ENCODE results near the gene GABRG3. TPM values are rescaled to one million over a fixed set of nuclear protein-coding genes. Genes with fewer than 3 reads are reported as not detected.
"Not testable (repeated sequence)": the region's sequence is repeated elsewhere in the genome, so short reads cannot be mapped to it uniquely, and the experiment has no call there.

GABRG3 gene
- total and polyA plus RNA-seq, 2 of the 4 experiments (the other 2 are of a cell fraction): not detected

- H3K4me2 ChIP-seq (ENCODE audit: low read depth, low read length): no peak overlapping the region
- no peaks in the 10 kb centered on the region for H3K4me1 ChIP-seq (ENCODE audit: control insufficient read depth, insufficient read depth, low read length)
- H4K5ac ChIP-seq (ENCODE audit: low read depth, low read length): no peak overlapping the region
- in situ Hi-C loops (cut with MboI; ENCODE audit: low sequenced_read_pairs) (no loop called here), dilution Hi-C loops (cut with HindIII; ENCODE audit: low sequenced_read_pairs, unreplicated experiment) (no loop called here), intact Hi-C loops (cut with micrococcal nuclease) (no loop called here)
- TF ChIP-seq MXI1 (IDR thresholded peaks at IDR 0.05; ENCODE audit: borderline replicate concordance, low read depth, low read length) (no peak), USF2 (IDR thresholded peaks at IDR 0.05; ENCODE audit: low read depth, low read length) (no peak), MAFK (IDR thresholded peaks at IDR 0.05; ENCODE audit: low read depth, low read length) (no peak), CEBPB (IDR thresholded peaks at IDR 0.05; ENCODE audit: low read depth, low read length) (no peak), FOS (IDR thresholded peaks at IDR 0.05; ENCODE audit: low read depth, low read length) (no peak), BHLHE40 (IDR thresholded peaks at IDR 0.05; ENCODE audit: low read depth, low read length) (no peak)
- TF ChIP-seq, protein P1, sequence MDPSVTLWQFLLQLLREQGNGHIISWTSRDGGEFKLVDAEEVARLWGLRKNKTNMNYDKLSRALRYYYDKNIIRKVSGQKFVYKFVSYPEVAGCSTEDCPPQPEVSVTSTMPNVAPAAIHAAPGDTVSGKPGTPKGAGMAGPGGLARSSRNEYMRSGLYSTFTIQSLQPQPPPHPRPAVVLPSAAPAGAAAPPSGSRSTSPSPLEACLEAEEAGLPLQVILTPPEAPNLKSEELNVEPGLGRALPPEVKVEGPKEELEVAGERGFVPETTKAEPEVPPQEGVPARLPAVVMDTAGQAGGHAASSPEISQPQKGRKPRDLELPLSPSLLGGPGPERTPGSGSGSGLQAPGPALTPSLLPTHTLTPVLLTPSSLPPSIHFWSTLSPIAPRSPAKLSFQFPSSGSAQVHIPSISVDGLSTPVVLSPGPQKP (IDR thresholded peaks at IDR 0.05; ENCODE audit: borderline replicate concordance, low read depth, low read length): no peak
- no peaks in the 10 kb centered on the region for H3K27me3 ChIP-seq (ENCODE audit: control insufficient read depth, insufficient read depth, low read length)
- WGBS, 2 experiments (ENCODE audit: extremely low coverage in 2 of 2, insufficient read length in 1 of 2): no CpG with 5 or more reads among the region's 2 CpGs
- no peaks in the 10 kb centered on the region for H4K20me1 ChIP-seq (ENCODE audit: insufficient read depth, low read length)
- H3K9me1 ChIP-seq (ENCODE audit: insufficient read depth, low read length): no peaks in the 10 kb centered on the region
- no TSS peak for BruUV-seq (replicated peaks)
- no peaks in the 10 kb centered on the region for H3K36me3 ChIP-seq (ENCODE audit: control insufficient read depth, insufficient read depth, low read length)
- H2AK5ac ChIP-seq (ENCODE audit: low read depth, low read length): no peak overlapping the region
- no peak for ATAC-seq (ENCODE audit: low read depth)
- H2AK9ac ChIP-seq (replicated peaks; ENCODE audit: low read depth, low read length, poor library complexity): no peak overlapping the region
- no peak overlapping the region for H3K9ac ChIP-seq (ENCODE audit: low read depth, low read length)
- no peaks in the 10 kb centered on the region for H3K79me1 ChIP-seq (ENCODE audit: low read depth in 1 of 2, low read length in 2 of 2)
- H2BK15ac ChIP-seq (ENCODE audit: low read depth, low read length): no peak overlapping the region
- no peak overlapping the region for H4K91ac ChIP-seq (ENCODE audit: insufficient read depth, low read depth, low read length)
- H3K4ac ChIP-seq (ENCODE audit: low read depth, low read length): no peak overlapping the region
- H2BK20ac ChIP-seq (ENCODE audit: low read depth, low read length): no peak overlapping the region
- no peak overlapping the region for H3K4me3 ChIP-seq (ENCODE audit: insufficient read depth, low read depth, low read length)
- no peak overlapping the region for H2AFZ ChIP-seq (replicated peaks; ENCODE audit: low read length, poor library complexity)
- no peak overlapping the region for H2BK120ac ChIP-seq (ENCODE audit: low read depth, low read length)
- no peak overlapping the region for H4K8ac ChIP-seq (ENCODE audit: low read depth in 2 of 2, low read length in 2 of 2)
- CTCF ChIA-PET: no interaction called here
- H3K56ac ChIP-seq (ENCODE audit: extremely low read depth, insufficient read depth, low read length): no peak overlapping the region
- no peak overlapping the region for H3K27ac ChIP-seq (ENCODE audit: insufficient read depth, low read length)
- H2BK5ac ChIP-seq (ENCODE audit: low read depth, low read length, poor library complexity, severe bottlenecking): no peak overlapping the region
- H3K23ac ChIP-seq (ENCODE audit: low read depth, low read length): no peak overlapping the region
- no peak overlapping the region for H3K18ac ChIP-seq (ENCODE audit: low read depth, low read length)
- DNase-seq: no peak
- POLR2A ChIA-PET (ENCODE audit: unreplicated experiment): no interaction called here
- no peak overlapping the region for H3K14ac ChIP-seq (replicated peaks; ENCODE audit: low read depth, low read length)
- peaks cover 19% of the 10 kb centered on the region for H3K9me3 ChIP-seq (ENCODE audit: control insufficient read depth, insufficient read depth, low read length)
Measured at GRCh38 chr15:27365456-27365855, 394.5 kb downstream of the GABRG3 start.

GRCh38 chr15:27377391-27377790 is 406.4 kb downstream of the GABRG3 start:
- H3K79me1 ChIP-seq (ENCODE audit: low read depth in 1 of 2, low read length in 2 of 2); H2BK20ac ChIP-seq (ENCODE audit: low read depth, low read length); H2BK5ac ChIP-seq (ENCODE audit: low read depth, low read length, poor library complexity, severe bottlenecking); H3K4me1 ChIP-seq (ENCODE audit: control insufficient read depth, insufficient read depth, low read length); H3K56ac ChIP-seq (ENCODE audit: extremely low read depth, insufficient read depth, low read length); H2AK9ac ChIP-seq (replicated peaks; ENCODE audit: low read depth, low read length, poor library complexity); intact Hi-C loops (cut with micrococcal nuclease); H2BK120ac ChIP-seq (ENCODE audit: low read depth, low read length); H4K8ac ChIP-seq (ENCODE audit: low read depth in 2 of 2, low read length in 2 of 2); H3K27ac ChIP-seq (ENCODE audit: insufficient read depth, low read length); POLR2A ChIA-PET (ENCODE audit: unreplicated experiment); H4K5ac ChIP-seq (ENCODE audit: low read depth, low read length); H3K4me2 ChIP-seq (ENCODE audit: low read depth, low read length); H3K18ac ChIP-seq (ENCODE audit: low read depth, low read length); ATAC-seq (ENCODE audit: low read depth); H3K14ac ChIP-seq (replicated peaks; ENCODE audit: low read depth, low read length); BruUV-seq (replicated peaks); in situ Hi-C loops (cut with MboI; ENCODE audit: low sequenced_read_pairs); H3K4me3 ChIP-seq (ENCODE audit: insufficient read depth, low read depth, low read length); H2AK5ac ChIP-seq (ENCODE audit: low read depth, low read length); H3K36me3 ChIP-seq (ENCODE audit: control insufficient read depth, insufficient read depth, low read length); H2BK15ac ChIP-seq (ENCODE audit: low read depth, low read length); H3K9ac ChIP-seq (ENCODE audit: low read depth, low read length); H3K23ac ChIP-seq (ENCODE audit: low read depth, low read length); H2AFZ ChIP-seq (replicated peaks; ENCODE audit: low read length, poor library complexity); H3K4ac ChIP-seq (ENCODE audit: low read depth, low read length); H3K27me3 ChIP-seq (ENCODE audit: control insufficient read depth, insufficient read depth, low read length); dilution Hi-C loops (cut with HindIII; ENCODE audit: low sequenced_read_pairs, unreplicated experiment); H3K9me3 ChIP-seq (ENCODE audit: control insufficient read depth, insufficient read depth, low read length); H4K20me1 ChIP-seq (ENCODE audit: insufficient read depth, low read length); H4K91ac ChIP-seq (ENCODE audit: insufficient read depth, low read depth, low read length); CTCF ChIA-PET; DNase-seq; H3K9me1 ChIP-seq (ENCODE audit: insufficient read depth, low read length): not testable (repeated sequence)
- no CpG with 5 or more reads among the region's 2 CpGs for WGBS, 2 experiments (ENCODE audit: extremely low coverage in 2 of 2, insufficient read length in 1 of 2)

Data from IMR-90 (cell line).